ENCODE data around the gene DYNLT1. TPM values are rescaled to one million over a fixed set of nuclear protein-coding genes. Genes with fewer than 3 reads are reported as not detected.

The DYNLT1 gene
- total RNA-seq, 2 experiments from 2014 or later: 29.3 to 49.2 TPM

DNA sequence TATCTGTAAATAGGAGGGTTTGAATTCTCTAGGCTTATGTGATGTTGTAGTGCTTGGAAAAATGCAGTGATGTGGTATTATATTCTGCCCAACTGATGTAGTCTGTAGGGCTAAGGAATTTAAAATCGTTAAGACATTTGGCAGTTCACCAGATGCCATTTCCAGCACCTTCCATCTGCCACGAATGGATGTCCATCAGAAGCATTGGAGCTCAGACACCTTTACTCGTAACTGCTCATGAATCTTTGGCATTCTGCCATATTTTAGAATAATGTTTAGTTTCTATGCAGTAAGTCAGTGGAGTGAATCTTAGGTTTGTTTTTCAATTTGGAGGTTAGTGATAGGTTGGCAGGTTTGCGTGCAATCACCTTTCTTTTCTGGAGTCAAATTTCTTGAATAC is 3.0 kb upstream of the DYNLT1 start:
- BruUV-seq (replicated peaks): no TSS peak
- Histone ChIP-seq H3K9me3 (ENCODE audit: low read length) (no peaks in the 10 kb centered on the region), H3K79me2 (ENCODE audit: insufficient read depth, low read depth, low read length) (peaks cover 13% of the 10 kb centered on the region), H3K27ac (ENCODE audit: low read depth, low read length, poor library complexity, severe bottlenecking) (no peak overlapping the region), H3K4me2 (ENCODE audit: low read length) (no peak overlapping the region), H3K4me3 (ENCODE audit: low read depth, low read length, poor library complexity, severe bottlenecking) (no peak overlapping the region), H3K4me1 (ENCODE audit: insufficient read depth, low read length, poor library complexity, severe bottlenecking) (peaks cover 22% of the 10 kb centered on the region), H4K20me1 (ENCODE audit: insufficient read depth, low read length) (no peaks in the 10 kb centered on the region), H3K36me3 (ENCODE audit: insufficient read depth, low read length) (peaks cover 1% of the 10 kb centered on the region), H2AFZ (ENCODE audit: low read length) (no peak overlapping the region), H3K9me2 (ENCODE audit: insufficient read depth, low read length) (no peaks in the 10 kb centered on the region)
- TF ChIP-seq, protein P1, sequence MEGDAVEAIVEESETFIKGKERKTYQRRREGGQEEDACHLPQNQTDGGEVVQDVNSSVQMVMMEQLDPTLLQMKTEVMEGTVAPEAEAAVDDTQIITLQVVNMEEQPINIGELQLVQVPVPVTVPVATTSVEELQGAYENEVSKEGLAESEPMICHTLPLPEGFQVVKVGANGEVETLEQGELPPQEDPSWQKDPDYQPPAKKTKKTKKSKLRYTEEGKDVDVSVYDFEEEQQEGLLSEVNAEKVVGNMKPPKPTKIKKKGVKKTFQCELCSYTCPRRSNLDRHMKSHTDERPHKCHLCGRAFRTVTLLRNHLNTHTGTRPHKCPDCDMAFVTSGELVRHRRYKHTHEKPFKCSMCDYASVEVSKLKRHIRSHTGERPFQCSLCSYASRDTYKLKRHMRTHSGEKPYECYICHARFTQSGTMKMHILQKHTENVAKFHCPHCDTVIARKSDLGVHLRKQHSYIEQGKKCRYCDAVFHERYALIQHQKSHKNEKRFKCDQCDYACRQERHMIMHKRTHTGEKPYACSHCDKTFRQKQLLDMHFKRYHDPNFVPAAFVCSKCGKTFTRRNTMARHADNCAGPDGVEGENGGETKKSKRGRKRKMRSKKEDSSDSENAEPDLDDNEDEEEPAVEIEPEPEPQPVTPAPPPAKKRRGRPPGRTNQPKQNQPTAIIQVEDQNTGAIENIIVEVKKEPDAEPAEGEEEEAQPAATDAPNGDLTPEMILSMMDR (conservative IDR thresholded peaks at IDR 0.05; ENCODE audit: low read length): no peak
- no peak for TF ChIP-seq EZH2phosphoT487 (IDR thresholded peaks at IDR 0.05; ENCODE audit: borderline replicate concordance, low read depth, low read length)
- CTCF ChIA-PET (ENCODE audit: unreplicated experiment): no interaction called here
- intact Hi-C loops (cut with micrococcal nuclease; ENCODE audit: unreplicated experiment): no loop called here
- POLR2A ChIA-PET: interaction anchor here (1.0 to 1.4 kb wide), 2 partner anchors 13 to 86 kb away, joined by 3 to 6 read pairs; no protein-coding TSS in a partner anchor
- DNase-seq (ENCODE audit: low spot score): no peak

DNA sequence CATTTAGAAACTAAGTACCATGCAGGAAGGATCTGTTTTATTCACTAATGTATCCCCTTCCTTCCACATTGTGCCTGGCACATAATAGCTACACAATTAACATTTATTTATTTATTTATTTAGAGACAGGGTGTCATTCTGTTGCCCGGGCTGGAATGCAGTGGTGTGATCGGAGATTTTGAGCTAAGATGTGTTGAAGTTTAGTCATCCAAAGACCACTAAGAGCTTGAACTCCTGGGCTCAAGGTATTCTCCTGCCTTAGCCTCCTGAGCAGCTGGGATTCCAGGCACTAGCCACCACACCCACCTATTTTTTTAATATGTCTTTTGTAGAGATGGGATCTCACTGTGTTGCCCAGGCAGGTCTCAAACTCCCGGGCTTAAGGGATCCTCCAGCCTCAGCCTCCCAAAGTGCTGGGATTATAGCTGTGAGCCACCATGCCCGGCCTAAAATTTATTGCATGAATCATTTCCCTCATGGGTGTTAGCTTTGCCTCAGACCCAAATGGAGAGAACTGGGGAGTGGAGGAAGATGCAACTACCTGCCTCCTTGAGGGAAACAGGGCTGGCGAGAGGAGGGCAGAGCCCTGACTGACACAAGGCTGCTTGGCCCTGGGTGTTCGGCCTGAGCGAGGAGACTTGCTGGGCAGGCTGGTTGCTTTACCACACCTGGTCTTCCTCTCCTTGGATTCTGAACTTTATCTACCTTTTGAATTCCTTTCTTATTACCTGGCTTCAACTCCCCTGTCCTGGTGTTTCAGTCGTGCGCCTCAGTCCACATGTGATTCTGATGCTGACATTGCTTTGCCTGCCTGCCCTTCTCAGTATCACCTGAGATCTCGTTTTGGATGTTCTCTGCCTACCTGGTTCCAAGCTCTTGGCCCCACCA is 1.7 kb upstream of the DYNLT1 start:
- no peaks in the 10 kb centered on the region for H3K9me3 ChIP-seq (ENCODE audit: low read length)
- peaks cover 23% of the 10 kb centered on the region for H3K79me2 ChIP-seq (ENCODE audit: insufficient read depth, low read depth, low read length)
- H3K36me3 ChIP-seq (ENCODE audit: insufficient read depth, low read length): peaks cover 10% of the 10 kb centered on the region
- intact Hi-C loops (cut with micrococcal nuclease; ENCODE audit: unreplicated experiment): no loop called here
- ChIA-PET CTCF (ENCODE audit: unreplicated experiment) (interaction anchor here (1.0 kb wide), 1 partner anchor 13 kb away, joined by 5 read pairs; no protein-coding TSS in a partner anchor), POLR2A (interaction anchor here (0.7 to 3.0 kb wide), 7 partner anchors 9 to 1050 kb away, joined by 3 to 14 read pairs (median 3); no protein-coding TSS in a partner anchor)
- no peak overlapping the region for H3K4me2 ChIP-seq (ENCODE audit: low read length)
- no peak for TF ChIP-seq EZH2phosphoT487 (IDR thresholded peaks at IDR 0.05; ENCODE audit: borderline replicate concordance, low read depth, low read length)
- TF ChIP-seq, protein P1 (conservative IDR thresholded peaks at IDR 0.05; ENCODE audit: low read length): no peak
- no peaks in the 10 kb centered on the region for H4K20me1 ChIP-seq (ENCODE audit: insufficient read depth, low read length)
- peaks cover 22% of the 10 kb centered on the region for H3K4me1 ChIP-seq (ENCODE audit: insufficient read depth, low read length, poor library complexity, severe bottlenecking)
- H3K27ac ChIP-seq (ENCODE audit: low read depth, low read length, poor library complexity, severe bottlenecking): no peak overlapping the region
- no peak overlapping the region for H3K4me3 ChIP-seq (ENCODE audit: low read depth, low read length, poor library complexity, severe bottlenecking)
- no peak overlapping the region for H2AFZ ChIP-seq (ENCODE audit: low read length)
- no peaks in the 10 kb centered on the region for H3K9me2 ChIP-seq (ENCODE audit: insufficient read depth, low read length)
- no peak for DNase-seq (ENCODE audit: low spot score)
- no TSS peak for BruUV-seq (replicated peaks)
